Renal pelvis (tissue), 12 donors: ENCODE data around the gene RYR3. TPM values are rescaled to one million over a fixed set of nuclear protein-coding genes. Genes with fewer than 3 reads are reported as not detected.

ENCODE experiments used
- DNase-seq: peaks from one replicate; pipeline ENCODE4 v3.0.0-alpha.2; 2013
- long read RNA-seq, 16 experiments: transcript quantifications; one replicate each; lab custom pipeline, GENCODE V29; 2026
- polyA plus RNA-seq, 3 donors: library from polyadenylated mRNA; unstranded; fragments of 120-200 nt; gene quantifications; one replicate each; pipeline ENCODE4 v1.2.1, GENCODE V29; 2013; ENCODE audit not compliant: insufficient read length in 3 of 3

The RYR3 gene
- 10 to 100 TPM in 2 of 3 donors, 1 to 10 TPM in 1; 8.2 to 19.2 (median 14.2) TPM for polyA plus RNA-seq
- long read RNA-seq, donor 1: 0 reads
- long read RNA-seq, donor 2: 0 reads
- long read RNA-seq, donor 3: 0 reads
- long read RNA-seq, donor 4: 0 reads
- long read RNA-seq, donor 5: 0 reads
- long read RNA-seq, donor 6: 0 reads
- long read RNA-seq, donor 7: 0 reads
- long read RNA-seq, donor 8: 0 reads
- long read RNA-seq, donor 9: 0 reads
- long read RNA-seq, donor 10: 0 reads
- long read RNA-seq, donor 11: 0 reads
- long read RNA-seq, donor 12: 0 reads
- long read RNA-seq, donor 13, partial matches to known transcripts: 0 of 1 reads
- long read RNA-seq, donor 13, other reads (novel, unspliced or antisense): 0 of 1 reads
- long read RNA-seq, donor 14: 0 reads
- long read RNA-seq, donor 15: 0 reads
- long read RNA-seq, donor 16: 0 reads

DNA sequence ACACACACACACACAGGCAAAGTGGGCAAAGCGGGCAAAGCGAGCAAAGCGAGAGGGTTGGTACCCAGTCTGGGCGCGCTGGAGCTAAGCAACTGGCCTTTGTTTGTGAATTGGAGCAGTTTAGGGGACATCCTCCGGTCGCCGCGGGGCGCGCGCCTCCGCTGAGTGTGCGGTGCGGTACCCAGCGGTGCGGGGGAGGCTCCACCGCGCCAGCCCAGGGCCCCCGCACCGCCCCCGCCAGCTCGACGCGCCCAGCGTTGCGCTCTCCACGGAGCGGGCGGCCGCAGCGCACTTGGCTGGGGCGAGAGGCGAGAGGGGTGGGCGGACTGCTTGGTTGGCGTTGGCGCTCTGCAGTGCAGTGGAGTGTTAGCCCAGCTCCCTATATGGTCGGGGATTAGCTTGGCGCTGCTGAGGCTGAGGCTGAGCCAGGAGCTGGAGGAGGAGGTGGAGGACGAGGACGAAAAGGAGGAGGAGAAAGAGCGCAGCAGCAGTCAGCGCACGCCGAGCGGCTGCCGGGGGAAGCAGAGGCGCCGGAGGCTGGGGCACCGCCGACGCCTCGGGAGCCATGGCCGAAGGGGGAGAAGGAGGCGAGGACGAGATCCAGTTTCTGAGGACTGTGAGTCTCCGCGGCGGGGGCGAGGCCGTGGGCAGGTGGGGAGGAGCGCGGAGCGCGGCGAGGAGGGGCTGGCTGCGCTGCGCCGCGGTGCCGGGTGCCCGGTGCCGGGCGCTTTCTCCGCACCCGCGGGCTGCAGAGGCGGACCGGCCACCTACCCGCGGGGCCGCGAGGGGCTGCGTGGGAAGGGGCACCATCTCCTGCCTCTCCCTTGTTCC is at the start of gene RYR3:
Gene RYR3, plus strand, starts transcription at position 487 of the 831 bp plus-strand sequence. Its CDS starts 79 bp downstream, at position 566.
- DNase-seq: peak; percentile 57

DNA sequence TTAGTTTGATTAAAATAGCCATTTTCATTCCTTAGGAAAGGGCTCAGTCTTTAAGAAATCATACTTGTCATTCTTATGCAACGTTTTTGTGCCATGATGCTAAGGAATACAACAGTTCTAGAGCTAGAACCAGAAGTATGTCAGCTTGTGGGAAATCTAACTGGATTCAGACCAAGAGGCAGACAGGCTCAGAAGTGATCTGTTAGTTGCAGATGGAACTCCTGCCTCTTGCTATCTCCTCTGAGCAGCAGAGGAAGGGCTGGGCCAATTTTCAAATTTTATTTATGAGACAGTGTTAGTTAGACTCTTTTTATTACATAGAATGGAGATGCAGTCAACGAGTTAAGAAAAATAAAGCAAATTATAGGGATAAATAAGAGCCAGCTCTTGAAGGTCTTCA is 48.5 kb upstream of the RYR3 start:
- no peak for DNase-seq

GRCh38 chr15:33277689-33278088 is 33.1 kb upstream of the RYR3 start:
- no peak for DNase-seq

GRCh38 chr15:33278816-33279612 is 31.8 kb upstream of the RYR3 start:
- no peak for DNase-seq

GRCh38 chr15:33279613-33280205 is 31.1 kb upstream of the RYR3 start:
- DNase-seq: no peak

- DNase-seq: no peak
Measured at GRCh38 chr15:33282226-33283020, 28.3 kb upstream of the RYR3 start.

GRCh38 chr15:33283576-33283975 is 27.2 kb upstream of the RYR3 start:
- DNase-seq: no peak

- DNase-seq: no peak
Measured at GRCh38 chr15:33284336-33284735, 26.4 kb upstream of the RYR3 start.

DNA sequence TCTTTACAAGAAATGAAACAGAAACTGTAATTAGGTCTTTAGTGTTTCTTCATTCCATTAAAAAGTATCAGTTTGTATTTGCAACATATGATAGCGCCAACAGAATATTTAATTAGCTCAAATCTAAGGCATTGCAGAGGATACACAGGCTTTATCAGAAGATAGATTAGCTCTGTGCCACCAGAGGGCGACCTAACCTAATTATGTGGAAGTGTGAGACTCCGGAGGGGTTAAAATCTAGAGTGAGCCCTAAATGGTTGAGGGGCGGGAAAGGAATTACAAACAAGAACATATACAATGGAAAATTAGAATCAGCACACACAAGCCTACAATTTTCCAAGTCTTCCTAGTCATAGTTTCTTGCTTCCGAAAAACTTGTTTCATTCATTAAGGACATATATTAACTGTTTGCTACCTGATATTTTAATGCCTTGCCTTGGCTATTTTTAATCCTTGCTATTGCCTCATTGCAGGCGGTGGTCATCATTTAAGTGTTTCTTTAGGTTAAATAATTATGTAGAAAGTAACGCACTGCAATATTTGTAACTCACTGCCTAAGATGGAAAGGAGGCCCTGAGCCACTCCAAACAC is 18.0 kb upstream of the RYR3 start:
- peak; percentile 56 for DNase-seq

GRCh38 chr15:33293713-33294334 is 16.9 kb upstream of the RYR3 start:
- no peak for DNase-seq

DNA sequence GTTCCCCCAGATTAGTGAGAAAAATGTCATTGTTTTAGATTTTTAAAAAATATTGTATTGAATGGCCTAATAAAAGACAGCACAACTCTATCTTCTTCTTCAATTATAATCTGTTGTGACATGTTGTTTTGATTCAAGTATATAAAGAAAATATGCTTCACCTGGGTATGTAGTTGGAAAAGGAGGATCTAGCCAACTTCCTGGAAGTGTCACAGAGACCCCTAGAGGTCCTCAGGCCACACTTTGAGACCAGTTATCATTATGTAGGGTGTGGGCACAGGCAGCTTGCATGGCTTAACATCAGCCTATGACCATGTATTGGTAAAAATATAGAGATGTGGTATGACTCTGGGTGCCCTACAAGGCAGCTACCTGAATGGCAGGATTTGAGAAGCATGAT is 14.7 kb upstream of the RYR3 start:
- no peak for DNase-seq

- no peak for DNase-seq
Measured at GRCh38 chr15:33296856-33297255, 13.9 kb upstream of the RYR3 start.

DNA sequence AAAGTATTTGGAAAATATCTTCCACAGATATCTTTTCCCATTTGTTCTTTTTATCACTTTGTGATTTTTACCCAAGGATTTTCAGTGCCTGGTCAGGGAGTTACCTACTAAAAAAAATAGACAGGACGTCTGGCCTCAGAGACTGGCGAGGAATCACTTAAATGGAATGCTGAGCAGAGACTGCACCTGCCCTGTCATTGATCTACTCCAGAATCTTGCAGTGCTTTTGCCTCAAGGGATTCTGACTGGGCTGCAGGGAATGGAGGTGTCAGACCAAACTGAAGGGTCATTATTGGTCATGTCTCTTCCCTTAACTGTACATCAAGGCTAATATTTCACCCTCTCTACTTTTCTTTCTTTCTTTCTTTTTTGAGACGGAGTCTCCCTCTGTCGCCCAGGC is 12.1 kb upstream of the RYR3 start:
- DNase-seq: no peak

DNA sequence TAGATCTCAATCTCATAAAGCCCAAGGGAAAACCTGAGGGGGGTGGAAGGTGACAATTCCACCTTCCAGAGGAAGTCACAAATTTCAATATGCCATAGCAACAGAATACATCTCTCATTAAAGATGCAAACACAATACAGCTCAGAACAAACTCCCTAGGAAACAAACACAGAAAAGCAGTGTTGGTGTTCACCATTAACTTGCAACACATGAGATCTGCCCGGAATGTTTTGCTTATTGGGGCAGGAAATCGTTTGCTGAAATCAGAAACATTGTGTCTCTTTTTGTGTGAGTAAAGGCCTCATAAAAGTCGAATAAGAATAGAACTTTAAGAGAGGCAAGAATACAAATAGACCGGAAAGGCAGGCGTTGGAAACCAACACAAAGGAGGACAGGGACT is 5.8 kb upstream of the RYR3 start:
- DNase-seq: no peak

DNA sequence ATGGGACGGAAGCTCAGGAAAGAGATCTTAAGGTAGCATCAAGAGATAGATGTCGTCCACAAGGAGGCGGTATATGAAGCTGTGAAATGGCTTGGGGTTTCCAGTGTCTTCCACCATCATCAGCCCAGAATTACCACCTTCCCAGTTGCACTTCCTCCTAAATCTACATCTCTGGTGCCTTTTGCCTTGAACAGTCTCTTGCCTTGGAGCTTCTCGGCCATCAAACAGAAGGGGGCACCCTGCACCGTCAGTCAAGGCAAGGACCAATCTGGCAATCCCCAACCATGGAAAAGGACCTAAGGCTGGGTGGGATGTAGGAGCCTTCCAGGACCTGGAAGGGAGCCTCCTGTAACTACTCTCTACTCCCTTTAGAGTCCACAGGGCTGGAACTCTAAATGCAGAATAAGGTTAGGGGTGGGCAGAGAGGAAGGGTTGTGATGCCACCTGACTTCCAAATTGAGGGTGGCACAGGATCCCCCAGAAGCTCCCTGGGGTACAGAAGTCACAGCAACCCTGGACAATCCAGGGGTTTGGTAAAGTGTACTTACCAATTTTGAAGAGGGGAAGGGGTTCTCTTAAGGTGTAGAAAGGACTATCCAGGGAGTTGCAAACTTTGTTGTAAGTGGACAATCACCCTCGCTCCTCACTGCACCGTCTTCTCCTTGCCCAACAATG is 1.0 kb upstream of the RYR3 start:
- DNase-seq: peak; percentile 33

DNA sequence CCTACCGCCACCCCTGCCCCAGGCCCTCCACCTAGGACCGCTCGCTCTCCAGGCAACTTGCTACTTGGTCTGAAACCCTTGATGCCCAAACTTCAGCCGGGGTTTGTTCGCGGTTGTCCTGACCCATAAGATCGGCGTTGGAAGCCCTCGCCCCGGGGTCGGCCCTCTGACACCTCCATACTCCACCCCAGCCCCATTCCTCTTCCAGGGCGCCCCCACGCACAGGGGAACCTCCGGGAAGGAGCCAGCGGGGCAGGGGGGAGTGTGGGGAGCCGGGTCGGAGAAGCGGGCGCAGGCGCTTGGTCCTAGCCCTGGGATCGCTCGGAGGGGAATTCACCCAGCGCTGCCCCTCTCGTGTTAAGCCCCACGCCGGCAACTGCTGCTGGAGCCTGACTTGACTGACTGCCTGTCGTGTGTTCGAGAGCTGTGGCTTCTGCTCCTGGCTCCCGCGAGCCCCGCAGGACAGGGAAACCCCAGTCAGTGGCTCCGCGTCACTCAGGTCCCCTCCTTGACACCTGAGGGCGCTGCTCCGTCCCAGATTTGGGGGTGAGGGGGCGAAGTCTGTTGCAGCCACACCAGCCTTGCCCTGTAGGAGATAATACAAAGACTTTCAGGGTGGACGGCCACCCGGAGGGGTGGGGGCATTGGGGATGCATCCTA is 675 bp downstream of the RYR3 start:
- peak; percentile 10 for DNase-seq

DNA sequence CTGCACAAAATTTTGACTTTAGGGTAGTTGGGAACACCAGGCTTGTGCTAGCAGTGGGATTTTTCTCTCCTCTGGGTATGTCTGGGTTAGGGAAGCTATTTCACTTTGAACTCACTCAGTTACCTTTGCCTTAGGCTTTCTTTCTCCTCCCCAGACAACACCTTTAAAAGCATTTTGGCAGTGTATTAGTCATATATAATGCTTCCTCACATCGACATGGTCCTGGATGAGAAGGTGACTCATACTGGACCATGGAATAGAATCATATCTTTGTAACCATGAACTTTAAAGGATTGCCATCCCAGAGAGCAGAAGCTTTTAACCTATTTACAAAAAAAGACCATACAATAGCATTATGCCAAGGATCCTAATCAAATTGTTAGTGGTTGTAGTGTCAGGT is 2.7 kb downstream of the RYR3 start:
- no peak for DNase-seq

- no peak for DNase-seq
Measured at GRCh38 chr15:33314069-33314468, 3.3 kb downstream of the RYR3 start.

DNA sequence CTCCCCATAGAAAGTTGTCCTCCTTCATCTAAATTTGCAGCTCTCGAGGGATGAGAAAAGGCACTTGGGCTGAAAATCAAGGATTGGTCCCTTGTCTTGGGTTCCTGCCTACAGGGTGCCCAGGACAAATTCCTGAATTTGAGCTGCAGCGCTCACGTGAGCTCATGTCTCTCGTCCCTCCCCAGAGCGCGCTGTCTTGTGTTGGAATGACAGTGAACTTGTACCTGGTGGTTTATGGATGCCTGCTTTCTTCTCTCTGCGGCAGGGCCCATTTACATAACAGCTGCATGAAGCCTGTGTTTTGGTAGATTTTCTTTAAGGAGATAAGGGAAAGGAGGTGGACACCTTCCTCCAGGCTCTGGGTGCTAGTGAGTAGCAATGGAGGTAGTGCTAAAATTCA is 4.3 kb downstream of the RYR3 start:
- DNase-seq: no peak
